SU-DHL-6 (cell line): Measurements from ENCODE around the gene POU6F2.
A peak's percentile ranks its signal among the peaks of the same experiment; 100 is the strongest.

ENCODE experiments used
- H2AFZ ChIP-seq: fragments of 200-600 bp; sonication (generic); 2 replicates; pipeline ENCODE4 v1.6.1; 2014; ENCODE audit warnings: low read depth, mild to moderate bottlenecking, moderate library complexity, mixed read lengths, antibody characterized with exemption, low read length; ENCODE audit not compliant: severe bottlenecking
- H3F3A ChIP-seq: fragments of 200-600 bp; shearing (Covaris generic); 2 replicates; pipeline ENCODE4 v1.6.0; 2016; ENCODE audit warnings: antibody characterized with exemption, mild to moderate bottlenecking; ENCODE audit not compliant: insufficient read depth
- H3K27ac ChIP-seq: fragments of 200-600 bp; sonication (generic); 2 replicates; pipeline ENCODE4 v1.5.1; 2016; ENCODE audit warnings: low read depth, mild to moderate bottlenecking, low read length, moderate library complexity, mixed read lengths
- H3K27me3 ChIP-seq: fragments of 200-600 bp; sonication (generic), shearing (Covaris generic); 2 replicates; pipeline ENCODE4 v1.6.0; 2014; ENCODE audit warnings: mild to moderate bottlenecking, low read length
- H3K36me3 ChIP-seq: fragments of 200-600 bp; sonication (generic); 2 replicates; pipeline ENCODE4 v1.6.1; 2014; ENCODE audit warnings: mild to moderate bottlenecking, low read length, mixed read lengths
- H3K4me2 ChIP-seq: fragments of 300-600, 200-600 bp; shearing (Covaris generic), sonication (generic); 2 replicates; pipeline ENCODE4 v1.6.0; 2014; ENCODE audit warnings: low read length, low read depth, mild to moderate bottlenecking; ENCODE audit not compliant: poor library complexity, severe bottlenecking
- H3K4me3 ChIP-seq: fragments of 200-600 bp; sonication (generic); 2 replicates; pipeline ENCODE4 v1.5.1; 2014; ENCODE audit warnings: antibody characterized with exemption, low read length, mild to moderate bottlenecking, mixed read lengths; ENCODE audit not compliant: insufficient read depth, poor library complexity, severe bottlenecking
- H3K79me2 ChIP-seq: fragments of 200-600 bp; sonication (generic); 2 replicates; pipeline ENCODE4 v1.6.1; 2014; ENCODE audit warnings: mild to moderate bottlenecking, low read length, moderate library complexity; ENCODE audit not compliant: insufficient read depth
- H3K9ac ChIP-seq: fragments of 200-600 bp; sonication (generic); 2 replicates; pipeline ENCODE4 v1.7.0; 2014; ENCODE audit warnings: mild to moderate bottlenecking, low read length
- H3K9me2 ChIP-seq: fragments of 200-600 bp; sonication (generic); replicated peaks from 2 replicates; pipeline ENCODE4 v1.6.1; 2014; ENCODE audit warnings: low read length; ENCODE audit not compliant: insufficient read depth
- H3K9me3 ChIP-seq: fragments of 200-600 bp; sonication (generic); 2 replicates; pipeline ENCODE4 v1.6.1; 2014; ENCODE audit warnings: low read length, mixed read lengths; ENCODE audit not compliant: insufficient read depth
- H4K20me1 ChIP-seq: fragments of 200-600 bp; sonication (generic); 2 replicates; pipeline ENCODE4 v1.6.1; 2014; ENCODE audit warnings: low read depth, mild to moderate bottlenecking, antibody characterized with exemption, low read length, moderate library complexity, mixed read lengths
- CTCF ChIP-seq: fragments of 200-600 bp; sonication (generic); IDR thresholded peaks from one replicate; pipeline ENCODE4 v1.5.1; 2017; ENCODE audit warnings: antibody characterized with exemption, mild to moderate bottlenecking, low read length, moderate library complexity; ENCODE audit not compliant: insufficient read depth, poor library complexity, severe bottlenecking
- EZH2phosphoT487 ChIP-seq: fragments of 200-600 bp; sonication (generic), shearing (Covaris generic); conservative IDR thresholded peaks from 2 replicates; pipeline ENCODE4 v1.6.1; 2018; ENCODE audit warnings: mild to moderate bottlenecking, antibody characterized with exemption, low read length, moderate library complexity, mixed read lengths

POU6F2 gene

GRCh38 chr7:39410582-39410981, 432.9 kb downstream of the POU6F2 start:
- Histone ChIP-seq H4K20me1 (no peaks in the 10 kb centered on the region), H3K4me3 (no peak overlapping the region), H3K4me2 (no peak overlapping the region), H3K27ac (no peak overlapping the region), H3K9ac (no peak overlapping the region), H3K27me3 (no peaks in the 10 kb centered on the region; the same call in 1 of the 2 replicates), H3K9me2 (no peaks in the 10 kb centered on the region), H2AFZ (no peak overlapping the region), H3F3A (no peaks in the 10 kb centered on the region), H3K79me2 (no peaks in the 10 kb centered on the region), H3K9me3 (no peaks in the 10 kb centered on the region), H3K36me3 (no peaks in the 10 kb centered on the region)
- TF ChIP-seq CTCF, result no peak
- TF ChIP-seq EZH2phosphoT487, result no peak

GRCh38 chr7:39413636-39414223, 436.0 kb downstream of the POU6F2 start:
- no peaks in the 10 kb centered on the region for H3K9me3 ChIP-seq
- H2AFZ ChIP-seq, result peak overlapping the region; percentile 14
- no peaks in the 10 kb centered on the region for H3F3A ChIP-seq
- no peak overlapping the region for H3K27ac ChIP-seq
- H3K4me2 ChIP-seq, result peak overlapping the region; percentile 9
- no peak overlapping the region for H3K4me3 ChIP-seq
- H3K9ac ChIP-seq, result no peak overlapping the region
- H4K20me1 ChIP-seq, result no peaks in the 10 kb centered on the region
- H3K79me2 ChIP-seq, result no peaks in the 10 kb centered on the region
- TF ChIP-seq CTCF (no peak), EZH2phosphoT487 (no peak)
- no peaks in the 10 kb centered on the region for H3K9me2 ChIP-seq
- H3K36me3 ChIP-seq, result no peaks in the 10 kb centered on the region
- no peaks in the 10 kb centered on the region for H3K27me3 ChIP-seq

- H2AFZ ChIP-seq, result peak overlapping the region; percentile 14
- no peaks in the 10 kb centered on the region for H4K20me1 ChIP-seq
- no peak overlapping the region for H3K4me3 ChIP-seq
- no peaks in the 10 kb centered on the region for H3F3A ChIP-seq
- H3K27me3 ChIP-seq, result no peaks in the 10 kb centered on the region
- H3K9me3 ChIP-seq, result no peaks in the 10 kb centered on the region
- H3K4me2 ChIP-seq, result peak overlapping the region; percentile 9
- no peak overlapping the region for H3K9ac ChIP-seq
- H3K79me2 ChIP-seq, result no peaks in the 10 kb centered on the region
- no peak overlapping the region for H3K27ac ChIP-seq
- H3K36me3 ChIP-seq, result no peaks in the 10 kb centered on the region
- TF ChIP-seq CTCF, result no peak
- TF ChIP-seq EZH2phosphoT487, result no peak
- H3K9me2 ChIP-seq, result no peaks in the 10 kb centered on the region
Measured at GRCh38 chr7:39414224-39415035, 436.7 kb downstream of the POU6F2 start.
